Body of pancreas (tissue), 4 donors: ENCODE results near the gene SNX5.

Experiments used
- POLR2A ChIP-seq, 3 donors: fragments of 450-650 bp; IDR thresholded peaks; one replicate each; pipeline ENCODE4 v1.6.1; 2016; ENCODE audit warnings: antibody characterized with exemption in 3 of 3, mild to moderate bottlenecking in 2 of 3
- TF ChIP-seq, protein P1 (sequence below), 7 experiments: fragments of 450-650 bp in 4 of 7; fragments of 200-600 bp in 3 of 7; sonication (generic) in 3 of 7; IDR thresholded peaks; one replicate each; pipeline ENCODE4 v1.5.1; 2016 to 2019; ENCODE audit warnings: antibody characterized with exemption in 7 of 7

DNA sequence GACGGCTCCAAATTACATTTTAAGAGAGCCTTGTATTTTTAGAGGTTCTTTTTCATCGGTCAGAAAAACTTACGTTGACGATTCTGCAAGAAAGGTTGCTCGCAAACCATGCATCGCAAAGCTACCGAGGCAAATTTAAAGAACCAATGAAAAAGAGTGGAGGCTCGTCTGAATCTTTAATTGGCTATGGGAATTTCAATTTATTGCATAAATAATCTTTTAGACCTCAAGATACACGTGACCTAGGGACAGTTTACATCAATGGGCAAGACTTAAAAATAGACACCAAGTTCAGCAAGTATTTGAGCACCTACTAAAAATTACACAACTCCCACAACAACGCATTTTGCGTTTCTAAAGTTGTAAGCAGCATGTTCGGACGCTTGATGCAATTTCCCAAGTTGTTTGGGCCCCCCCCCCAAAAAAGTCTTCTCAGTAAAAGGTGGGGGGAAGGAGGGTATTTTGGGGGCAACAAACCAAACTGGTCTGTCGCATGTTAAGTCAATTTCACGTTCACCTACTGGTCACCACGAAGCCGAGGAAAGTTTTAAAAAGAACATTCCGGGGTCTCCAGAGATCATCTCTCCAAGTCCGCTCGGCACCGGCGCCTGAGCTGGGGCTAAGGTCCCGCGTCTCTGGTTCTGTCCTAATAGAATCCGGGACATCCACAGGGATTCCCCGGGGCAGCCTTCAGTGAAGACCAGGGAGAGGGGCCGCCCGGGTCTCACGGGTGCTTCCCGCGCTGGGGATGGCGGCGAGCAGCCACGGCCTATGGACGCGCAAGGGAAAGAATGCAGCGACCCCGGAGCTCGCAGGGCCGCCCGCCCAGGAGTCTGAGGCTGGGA, 851 bp downstream of the SNX5 start:
- TF ChIP-seq, protein P1, sequence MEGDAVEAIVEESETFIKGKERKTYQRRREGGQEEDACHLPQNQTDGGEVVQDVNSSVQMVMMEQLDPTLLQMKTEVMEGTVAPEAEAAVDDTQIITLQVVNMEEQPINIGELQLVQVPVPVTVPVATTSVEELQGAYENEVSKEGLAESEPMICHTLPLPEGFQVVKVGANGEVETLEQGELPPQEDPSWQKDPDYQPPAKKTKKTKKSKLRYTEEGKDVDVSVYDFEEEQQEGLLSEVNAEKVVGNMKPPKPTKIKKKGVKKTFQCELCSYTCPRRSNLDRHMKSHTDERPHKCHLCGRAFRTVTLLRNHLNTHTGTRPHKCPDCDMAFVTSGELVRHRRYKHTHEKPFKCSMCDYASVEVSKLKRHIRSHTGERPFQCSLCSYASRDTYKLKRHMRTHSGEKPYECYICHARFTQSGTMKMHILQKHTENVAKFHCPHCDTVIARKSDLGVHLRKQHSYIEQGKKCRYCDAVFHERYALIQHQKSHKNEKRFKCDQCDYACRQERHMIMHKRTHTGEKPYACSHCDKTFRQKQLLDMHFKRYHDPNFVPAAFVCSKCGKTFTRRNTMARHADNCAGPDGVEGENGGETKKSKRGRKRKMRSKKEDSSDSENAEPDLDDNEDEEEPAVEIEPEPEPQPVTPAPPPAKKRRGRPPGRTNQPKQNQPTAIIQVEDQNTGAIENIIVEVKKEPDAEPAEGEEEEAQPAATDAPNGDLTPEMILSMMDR (IDR thresholded peaks at IDR 0.05): no peak
- TF ChIP-seq POLR2A (IDR thresholded peaks at IDR 0.05): no peak
